H9 (cell line): Measurements from ENCODE around the gene SURF2. TPM values are rescaled to one million over a fixed set of nuclear protein-coding genes. Genes with fewer than 3 reads are reported as not detected.

Source experiments
- DNase-seq: peaks from one replicate; pipeline ENCODE4 v3.0.0-alpha.2; 2017
- H2AFZ ChIP-seq: one replicate; pipeline ENCODE4 v1.6.1; 2013; ENCODE audit warnings: mild to moderate bottlenecking, low read length, control low read depth, moderate library complexity
- H2AK5ac ChIP-seq: 2 replicates; pipeline ENCODE4 v1.6.1; 2013; ENCODE audit warnings: low read length, control low read depth, mixed read lengths; ENCODE audit not compliant: insufficient read length
- H2BK120ac ChIP-seq: one replicate; pipeline ENCODE4 v1.6.1; 2013; ENCODE audit warnings: low read depth, mild to moderate bottlenecking, low read length, control low read depth, inconsistent platforms; ENCODE audit not compliant: poor library complexity, severe bottlenecking
- H2BK12ac ChIP-seq: 2 replicates; pipeline ENCODE4 v1.6.1; 2013; ENCODE audit warnings: low read length, control low read depth, mixed read lengths, low read depth; ENCODE audit not compliant: insufficient read length
- H2BK15ac ChIP-seq: 2 replicates; pipeline ENCODE4 v1.6.1; 2013; ENCODE audit warnings: low read depth, low read length, control low read depth
- H2BK20ac ChIP-seq: one replicate; pipeline ENCODE4 v1.6.1; 2013; ENCODE audit warnings: low read depth, mild to moderate bottlenecking, low read length, control low read depth, inconsistent platforms; ENCODE audit not compliant: poor library complexity, severe bottlenecking
- H2BK5ac ChIP-seq: 2 replicates; pipeline ENCODE4 v1.6.1; 2013; ENCODE audit warnings: low read length, control low read depth, mixed read lengths; ENCODE audit not compliant: insufficient read length
- H3K14ac ChIP-seq: 2 replicates; pipeline ENCODE4 v1.6.1; 2013; ENCODE audit warnings: low read length, control low read depth; ENCODE audit not compliant: insufficient read depth
- H3K18ac ChIP-seq: 2 replicates; pipeline ENCODE4 v1.6.1; 2013; ENCODE audit warnings: low read depth, mild to moderate bottlenecking, mixed read lengths, low read length, control low read depth; ENCODE audit not compliant: insufficient read length
- H3K23ac ChIP-seq: 2 replicates; pipeline ENCODE4 v1.6.1; 2013; ENCODE audit warnings: low read length, control low read depth, mixed read lengths, low read depth; ENCODE audit not compliant: insufficient read length
- H3K23me2 ChIP-seq: 2 replicates; pipeline ENCODE4 v1.6.1; 2013; ENCODE audit warnings: low read depth, mild to moderate bottlenecking, mixed read lengths, low read length, control low read depth; ENCODE audit not compliant: insufficient read length, poor library complexity, severe bottlenecking
- H3K27ac ChIP-seq: 2 replicates; pipeline ENCODE4 v1.5.1; 2013; ENCODE audit warnings: low read length, control low read depth, mixed read lengths, low read depth; ENCODE audit not compliant: insufficient read length
- H3K27me3 ChIP-seq: 2 replicates; pipeline ENCODE4 v1.6.1; 2013; ENCODE audit warnings: low read length, control low read depth, inconsistent platforms; ENCODE audit not compliant: insufficient read depth
- H3K4ac ChIP-seq: 2 replicates; pipeline ENCODE4 v1.6.1; 2013; ENCODE audit warnings: low read depth, mild to moderate bottlenecking, control low read depth, inconsistent platforms, low read length, moderate library complexity
- H3K4me1 ChIP-seq: 2 replicates; pipeline ENCODE4 v1.6.1; 2013; ENCODE audit warnings: low read length, control low read depth, inconsistent platforms; ENCODE audit not compliant: insufficient read depth
- H3K4me2 ChIP-seq: 2 replicates; pipeline ENCODE4 v1.6.1; 2013; ENCODE audit warnings: low read length, control low read depth, mixed read lengths; ENCODE audit not compliant: insufficient read length, insufficient read depth
- H3K56ac ChIP-seq: 2 replicates; pipeline ENCODE4 v1.6.1; 2013; ENCODE audit warnings: low read depth, mild to moderate bottlenecking, mixed read lengths, low read length, control low read depth; ENCODE audit not compliant: insufficient read length
- H3K79me1 ChIP-seq: 2 replicates; pipeline ENCODE4 v1.6.1; 2013; ENCODE audit warnings: low read depth, mild to moderate bottlenecking, moderate library complexity, low read length, control low read depth, inconsistent platforms; ENCODE audit not compliant: insufficient read depth, poor library complexity, severe bottlenecking
- H3K79me2 ChIP-seq: 2 replicates; pipeline ENCODE4 v1.6.1; 2013; ENCODE audit warnings: low read length, control low read depth, inconsistent platforms; ENCODE audit not compliant: insufficient read depth
- H3K9ac ChIP-seq: 2 replicates; pipeline ENCODE4 v1.6.1; 2013; ENCODE audit warnings: low read length, control low read depth, mixed read lengths; ENCODE audit not compliant: insufficient read length; ENCODE audit errors: extremely low read depth
- H3K9me3 ChIP-seq: one replicate; pipeline ENCODE4 v1.6.1; 2013; ENCODE audit warnings: low read depth, low read length, inconsistent platforms; ENCODE audit not compliant: control insufficient read depth
- H3T11ph ChIP-seq: one replicate; pipeline ENCODE4 v1.6.1; 2013; ENCODE audit warnings: mild to moderate bottlenecking, low read length, control low read depth, inconsistent platforms
- H4K20me1 ChIP-seq: one replicate; pipeline ENCODE4 v1.6.1; 2013; ENCODE audit not compliant: control insufficient read depth, insufficient read length, insufficient read depth
- H4K5ac ChIP-seq: 2 replicates; pipeline ENCODE4 v1.6.1; 2013; ENCODE audit warnings: low read depth, mild to moderate bottlenecking, mixed read lengths, low read length, control low read depth; ENCODE audit not compliant: insufficient read length
- H4K8ac ChIP-seq: replicated peaks from 2 replicates; pipeline ENCODE4 v1.6.1; 2013; ENCODE audit warnings: low read length, control low read depth, mixed read lengths, low read depth; ENCODE audit not compliant: insufficient read length
- H4K91ac ChIP-seq: 2 replicates; pipeline ENCODE4 v1.6.1; 2013; ENCODE audit warnings: low read depth, mild to moderate bottlenecking, moderate library complexity, mixed read lengths, low read length, control low read depth; ENCODE audit not compliant: insufficient read length
- H3K27ac Mint-ChIP-seq, 3 experiments: 2 replicates in 2 of 3; 3 replicates in 1 of 3; pipeline ENCODE4 v1.8.0; 2020 to 2021; ENCODE audit warnings: mixed read lengths in 3 of 3, mild to moderate bottlenecking in 1 of 3, moderate library complexity in 1 of 3
- H3K27me3 Mint-ChIP-seq: 2 replicates; pipeline ENCODE4 v1.8.0; 2021; ENCODE audit warnings: low read depth, mild to moderate bottlenecking, moderate library complexity, mixed read lengths
- H3K36me3 Mint-ChIP-seq, 3 experiments: 2 replicates in 2 of 3; 3 replicates in 1 of 3; pipeline ENCODE4 v1.8.0; 2020 to 2021; ENCODE audit warnings: low read depth in 3 of 3, mixed read lengths in 3 of 3; ENCODE audit not compliant: insufficient read depth in 1 of 3
- H3K4me1 Mint-ChIP-seq, 2 experiments: 2 replicates each; pipeline ENCODE4 v1.8.0; 2020; ENCODE audit warnings: mixed read lengths in 2 of 2
- H3K4me3 Mint-ChIP-seq, 2 experiments: 2 replicates in 1 of 2; 3 replicates in 1 of 2; pipeline ENCODE4 v1.8.0; 2020 to 2021; ENCODE audit warnings: mild to moderate bottlenecking in 2 of 2, mixed read lengths in 2 of 2, moderate library complexity in 1 of 2
- H3K9me3 Mint-ChIP-seq, 2 experiments: 2 replicates in 1 of 2; 3 replicates in 1 of 2; pipeline ENCODE4 v1.8.0; 2020; ENCODE audit warnings: mild to moderate bottlenecking in 2 of 2, mixed read lengths in 2 of 2, moderate library complexity in 1 of 2
- CTCF ChIP-seq: fragments of 200-600 bp; sonication (generic); conservative IDR thresholded peaks from 3 replicates; pipeline ENCODE4 v1.8.0; 2021; ENCODE audit warnings: antibody characterized with exemption, mild to moderate bottlenecking
- WGBS: extraction: QIAGEN DNeasy Blood & Tissue Kit; methylation state at CpG from one replicate; pipeline ENCODE4 v1.1.7; 2013; ENCODE audit warnings: missing lambda C conversion rate, low lambda C conversion rate, mixed read lengths; ENCODE audit not compliant: insufficient read length; ENCODE audit errors: extremely low coverage; 5-methylcytosine and 5-hydroxymethylcytosine counted together
- total RNA-seq: library from RNA; stranded (reverse); gene quantifications from 2 replicates; pipeline ENCODE4 v1.2.1, GENCODE V29; 2021

Gene SURF2
- total RNA-seq, 1 experiment from 2014 or later: 44.4 TPM

GRCh38 chr9:133322701-133323100, 33.6 kb upstream of the SURF2 start:
- Histone ChIP-seq H3T11ph (no peak overlapping the region), H3K4me1 (no peaks in the 10 kb centered on the region; the same call in 1 of the 2 replicates), H3K23ac (no peak overlapping the region), H3K9me3 (peaks cover 11% of the 10 kb centered on the region), H3K79me2 (no peaks in the 10 kb centered on the region), H3K4me2 (no peak overlapping the region), H3K79me1 (no peaks in the 10 kb centered on the region), H4K91ac (no peak overlapping the region), H3K18ac (no peak overlapping the region), H3K4ac (no peak overlapping the region), H3K27ac (no peak overlapping the region), H3K23me2 (no peaks in the 10 kb centered on the region), H2BK15ac (no peak overlapping the region), H2AFZ (no peak overlapping the region), H2BK5ac (no peak overlapping the region), H3K56ac (no peak overlapping the region), H4K20me1 (no peaks in the 10 kb centered on the region), H2BK20ac (no peak overlapping the region), H3K9ac (no peak overlapping the region), H2BK12ac (no peak overlapping the region), H2AK5ac (no peak overlapping the region), H3K27me3 (no peaks in the 10 kb centered on the region), H4K5ac (no peak overlapping the region), H4K8ac (no peak overlapping the region), H2BK120ac (no peak overlapping the region), H3K14ac (no peak overlapping the region)
- H3K9me3 Mint-ChIP-seq: peaks cover 25 to 30% of the 10 kb centered on the region in 2 experiments
- no peak overlapping the region for H3K4me3 Mint-ChIP-seq
- H3K4me1 Mint-ChIP-seq: no peaks in the 10 kb centered on the region
- WGBS: no CpG with 5 or more reads among the region's 14 CpGs
- no peak for DNase-seq
- no peak overlapping the region for H3K27ac Mint-ChIP-seq
- H3K36me3 Mint-ChIP-seq: peaks cover 0 to 9% (median 4%) of the 10 kb centered on the region in 3 experiments; a peak in 4 of 7 replicates
- TF ChIP-seq CTCF: no peak
- H3K27me3 Mint-ChIP-seq: peaks cover 28% of the 10 kb centered on the region
